Measurements from ENCODE around the gene SLC39A12. TPM values are rescaled to one million over a fixed set of nuclear protein-coding genes. Genes with fewer than 3 reads are reported as not detected.

SLC39A12 gene
- total RNA-seq: not detected

DNA sequence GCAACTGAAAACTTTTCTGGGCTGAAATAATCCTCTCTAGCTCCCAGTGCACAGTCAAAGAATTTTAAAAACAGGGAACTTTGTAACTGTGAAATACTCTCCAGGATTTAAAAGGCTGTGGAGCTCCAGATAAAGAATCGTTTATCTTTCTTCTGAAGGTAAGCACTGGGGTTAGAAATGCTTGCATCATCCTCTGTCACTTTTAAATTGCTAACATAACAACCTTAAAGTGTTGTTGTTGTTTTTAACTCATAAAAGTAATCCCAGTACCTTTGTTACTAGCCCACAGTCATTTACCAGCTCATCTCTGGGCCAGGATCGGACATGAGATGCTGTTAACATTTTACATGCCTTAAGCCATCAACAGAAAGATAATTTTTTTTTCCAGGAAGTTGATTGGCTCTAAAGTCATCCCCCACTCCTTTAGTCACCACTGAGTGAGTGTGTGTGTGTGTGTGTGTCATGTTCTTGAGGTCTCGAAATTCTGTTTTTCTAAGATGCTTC is at the start of gene SLC39A12:
SLC39A12 (plus strand) TSS at position 51 of the 504 bp plus-strand sequence. CDS start 1,359 bp downstream, outside the sequence.
- Mint-ChIP-seq H3K9me3 (no peaks in the 10 kb centered on the region), H3K4me3 (no peak within 1 kb of the TSS), H3K4me1 (ENCODE audit: low read depth in 2 of 2) (no peaks in the 10 kb centered on the region), H3K27ac (no peak within 1 kb of the TSS), H3K36me3 (no peaks in the 10 kb centered on the region), H3K27me3 (peaks cover 0 to 1% of the 10 kb centered on the region in 2 donors)
- ATAC-seq: no peak
- DNase-seq (ENCODE audit: low spot score): no peak

DNA sequence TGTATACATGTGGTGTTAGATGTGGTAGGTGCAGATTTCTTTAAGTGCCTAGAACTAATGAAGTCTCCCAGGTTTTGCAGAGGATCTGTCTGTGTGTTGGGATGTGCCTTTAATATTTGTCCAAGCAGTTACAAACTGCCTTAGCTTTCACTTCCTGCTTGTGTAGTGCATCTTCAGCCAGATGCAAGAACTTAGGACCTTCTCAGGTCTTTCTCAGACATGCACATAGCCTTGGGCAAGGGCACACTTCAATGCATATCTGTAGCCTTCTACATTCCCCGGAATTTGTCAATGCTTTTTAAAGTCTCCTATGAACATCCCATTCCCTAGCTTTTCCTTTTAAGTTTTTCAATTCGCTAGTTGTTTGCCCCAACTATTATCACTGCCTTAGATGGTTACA is 47.2 kb upstream of the SLC39A12 start:
- H3K9me3 Mint-ChIP-seq: no peaks in the 10 kb centered on the region
- no peak for ATAC-seq

DNA sequence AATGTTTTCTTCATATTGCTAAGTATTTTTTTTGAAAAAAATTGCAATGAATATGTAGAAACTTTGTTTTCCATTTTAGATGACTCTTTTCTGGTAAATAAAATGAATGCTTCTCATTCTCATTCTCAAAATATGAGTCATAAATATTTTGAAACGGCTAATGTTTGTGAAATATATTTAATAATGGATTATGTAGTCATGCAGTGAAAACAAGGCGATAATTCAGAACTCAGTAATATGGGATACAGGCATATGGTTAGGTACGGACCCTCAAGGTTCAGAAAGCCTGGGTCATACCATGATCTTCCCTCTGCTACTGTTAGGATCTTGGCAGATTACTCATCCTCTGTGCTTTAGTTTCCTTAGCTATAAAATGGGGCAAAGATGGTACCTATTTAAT is 46.2 kb upstream of the SLC39A12 start:
- H3K4me3 Mint-ChIP-seq: no peak overlapping the region
- ATAC-seq (no peak), DNase-seq (ENCODE audit: low spot score) (no peak)
- no peaks in the 10 kb centered on the region for H3K4me1 Mint-ChIP-seq (ENCODE audit: low read depth in 2 of 2)
- H3K36me3 Mint-ChIP-seq: no peaks in the 10 kb centered on the region
- H3K9me3 Mint-ChIP-seq: no peaks in the 10 kb centered on the region
- peaks cover 6 to 19% of the 10 kb centered on the region in 2 donors for H3K27me3 Mint-ChIP-seq
- H3K27ac Mint-ChIP-seq: no peak overlapping the region

More for the DNA sequence above, 47.2 kb upstream of the SLC39A12 start:
- Mint-ChIP-seq H3K4me1 (ENCODE audit: low read depth in 2 of 2) (no peaks in the 10 kb centered on the region), H3K27me3 (peaks cover 6 to 19% of the 10 kb centered on the region in 2 donors), H3K27ac (no peak overlapping the region), H3K4me3 (no peak overlapping the region), H3K36me3 (no peaks in the 10 kb centered on the region)
- DNase-seq (ENCODE audit: low spot score): no peak

DNA sequence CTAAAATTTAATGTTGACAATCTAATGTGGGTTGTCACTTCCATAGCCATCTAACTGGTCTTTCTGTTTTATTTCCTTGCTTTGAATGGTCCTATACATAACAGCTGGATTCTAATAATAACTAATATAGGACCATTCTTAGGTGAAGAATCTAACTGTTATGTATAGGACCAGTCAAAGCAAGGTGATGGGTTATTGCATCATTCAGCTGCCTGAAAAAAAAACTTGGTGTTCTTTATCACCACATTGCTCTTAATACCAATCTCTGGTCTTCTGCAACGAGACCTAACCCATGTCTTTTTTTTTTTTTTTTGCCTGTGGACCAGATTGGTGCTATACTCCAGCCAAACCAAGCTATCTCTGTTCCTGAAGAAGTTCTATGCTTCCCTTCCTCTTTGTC is 45.7 kb upstream of the SLC39A12 start:
- no peak for ATAC-seq
- H3K4me3 Mint-ChIP-seq: no peak overlapping the region
- peaks cover 6 to 20% of the 10 kb centered on the region in 2 donors for H3K27me3 Mint-ChIP-seq
- DNase-seq (ENCODE audit: low spot score): no peak
- H3K27ac Mint-ChIP-seq: no peak overlapping the region
- no peaks in the 10 kb centered on the region for H3K36me3 Mint-ChIP-seq
- H3K4me1 Mint-ChIP-seq (ENCODE audit: low read depth in 2 of 2): no peaks in the 10 kb centered on the region
- H3K9me3 Mint-ChIP-seq: no peaks in the 10 kb centered on the region

DNA sequence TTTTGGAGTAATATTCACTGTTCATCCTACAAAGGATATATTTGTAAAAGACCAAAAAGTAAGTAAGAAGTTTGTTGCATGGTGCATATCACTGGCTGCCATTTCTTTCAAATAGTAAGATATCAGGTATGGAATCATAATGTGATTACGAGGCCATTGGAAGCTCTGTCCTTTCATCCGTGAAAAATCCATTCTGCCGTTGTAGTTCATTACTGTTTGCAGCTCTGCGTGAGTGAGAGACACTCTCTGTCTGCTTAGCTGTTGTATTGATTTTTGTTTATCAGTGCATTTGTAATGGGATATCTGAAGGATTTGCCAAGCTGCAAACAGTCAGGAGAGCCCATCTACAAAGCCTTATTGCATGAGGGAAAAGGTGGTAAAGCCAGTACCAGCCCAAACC is 44.1 kb upstream of the SLC39A12 start:
- DNase-seq (ENCODE audit: low spot score) (no peak), ATAC-seq (no peak)
- Mint-ChIP-seq H3K4me3 (no peak overlapping the region), H3K27ac (no peak overlapping the region), H3K9me3 (no peaks in the 10 kb centered on the region), H3K4me1 (ENCODE audit: low read depth in 2 of 2) (no peaks in the 10 kb centered on the region), H3K27me3 (peaks cover 10 to 28% of the 10 kb centered on the region in 2 donors), H3K36me3 (no peaks in the 10 kb centered on the region)

DNA sequence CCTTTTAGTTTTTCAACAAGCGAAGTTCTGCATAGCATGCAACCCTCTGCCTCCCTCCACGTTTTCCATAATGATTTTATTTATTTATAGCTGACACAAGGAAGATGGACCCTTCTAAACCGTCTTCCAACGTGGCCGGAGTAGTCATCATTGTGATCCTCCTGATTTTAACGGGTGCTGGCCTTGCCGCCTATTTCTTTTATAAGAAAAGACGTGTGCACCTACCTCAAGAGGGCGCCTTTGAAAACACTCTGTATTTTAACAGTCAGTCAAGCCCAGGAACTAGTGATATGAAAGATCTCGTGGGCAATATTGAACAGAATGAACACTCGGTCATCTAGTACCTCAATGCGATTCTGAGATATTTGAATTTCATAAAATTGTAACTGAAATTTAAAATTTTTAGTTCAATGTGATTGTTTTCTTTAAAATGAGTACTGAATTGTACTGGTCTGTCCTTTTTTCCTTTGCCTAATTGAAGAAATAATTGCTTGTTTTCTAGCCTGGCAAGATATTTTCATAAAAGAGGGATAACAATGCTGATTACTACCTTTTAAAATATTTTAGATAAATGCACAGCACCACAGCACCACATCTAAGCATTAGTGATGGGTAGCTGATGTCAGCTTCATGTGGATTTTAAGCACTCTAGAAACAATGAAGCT is 41.5 kb upstream of the SLC39A12 start:
- Mint-ChIP-seq H3K36me3 (no peaks in the 10 kb centered on the region), H3K9me3 (no peaks in the 10 kb centered on the region), H3K4me1 (ENCODE audit: low read depth in 2 of 2) (no peaks in the 10 kb centered on the region), H3K4me3 (no peak overlapping the region), H3K27ac (no peak overlapping the region), H3K27me3 (peaks cover 4 to 16% of the 10 kb centered on the region in 2 donors)
- no peak for DNase-seq (ENCODE audit: low spot score)
- no peak for ATAC-seq

DNA sequence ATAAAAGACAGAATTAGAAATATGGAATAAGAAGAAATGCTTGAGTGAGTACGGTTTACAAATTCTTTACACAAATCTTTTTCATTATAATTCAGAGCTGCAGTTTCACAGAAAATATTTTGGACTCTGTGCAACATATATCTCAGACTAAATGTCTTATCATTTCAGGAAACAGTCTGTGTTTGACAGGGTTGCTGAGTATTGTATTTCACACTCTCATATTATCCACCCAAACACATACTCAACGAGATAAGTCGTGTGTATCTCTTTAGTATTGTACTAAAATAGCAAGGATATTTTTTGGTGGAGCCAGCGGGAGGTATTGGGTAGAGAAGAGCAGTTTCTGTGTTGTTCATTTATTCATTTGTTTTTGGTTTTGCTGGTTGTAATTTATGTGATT is 39.0 kb upstream of the SLC39A12 start:
- Mint-ChIP-seq H3K4me1 (ENCODE audit: low read depth in 2 of 2) (no peaks in the 10 kb centered on the region), H3K9me3 (no peaks in the 10 kb centered on the region), H3K27me3 (peaks cover 6 to 18% of the 10 kb centered on the region in 2 donors), H3K4me3 (no peak overlapping the region), H3K27ac (no peak overlapping the region), H3K36me3 (no peaks in the 10 kb centered on the region)
- no peak for ATAC-seq
- DNase-seq (ENCODE audit: low spot score): no peak

DNA sequence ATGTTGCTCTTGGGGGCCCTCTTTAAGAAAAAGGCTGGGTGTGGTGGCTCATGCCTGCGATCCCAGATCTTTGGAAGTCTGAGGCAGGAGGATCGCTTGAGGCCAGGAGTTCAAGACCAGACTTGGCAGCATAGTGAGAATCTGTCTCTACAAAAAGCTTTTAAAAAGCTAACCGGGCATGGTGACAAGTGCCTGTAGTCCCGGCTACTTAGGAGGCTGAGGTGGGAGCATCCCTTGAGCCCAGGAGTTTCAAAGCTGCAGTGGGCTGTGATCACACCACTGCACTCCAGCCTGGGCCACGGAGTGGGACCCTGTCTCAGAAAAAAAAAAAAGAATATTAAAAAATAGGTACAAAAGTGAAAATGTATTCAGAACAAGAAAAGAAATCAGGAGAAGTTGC is 38.1 kb upstream of the SLC39A12 start:
- H3K27ac Mint-ChIP-seq: no peak overlapping the region
- H3K4me1 Mint-ChIP-seq (ENCODE audit: low read depth in 2 of 2): no peaks in the 10 kb centered on the region
- H3K9me3 Mint-ChIP-seq: no peaks in the 10 kb centered on the region
- H3K36me3 Mint-ChIP-seq: no peaks in the 10 kb centered on the region
- no peak overlapping the region for H3K4me3 Mint-ChIP-seq
- H3K27me3 Mint-ChIP-seq: peaks cover 6 to 18% of the 10 kb centered on the region in 2 donors
- ATAC-seq (no peak), DNase-seq (ENCODE audit: low spot score) (no peak)

DNA sequence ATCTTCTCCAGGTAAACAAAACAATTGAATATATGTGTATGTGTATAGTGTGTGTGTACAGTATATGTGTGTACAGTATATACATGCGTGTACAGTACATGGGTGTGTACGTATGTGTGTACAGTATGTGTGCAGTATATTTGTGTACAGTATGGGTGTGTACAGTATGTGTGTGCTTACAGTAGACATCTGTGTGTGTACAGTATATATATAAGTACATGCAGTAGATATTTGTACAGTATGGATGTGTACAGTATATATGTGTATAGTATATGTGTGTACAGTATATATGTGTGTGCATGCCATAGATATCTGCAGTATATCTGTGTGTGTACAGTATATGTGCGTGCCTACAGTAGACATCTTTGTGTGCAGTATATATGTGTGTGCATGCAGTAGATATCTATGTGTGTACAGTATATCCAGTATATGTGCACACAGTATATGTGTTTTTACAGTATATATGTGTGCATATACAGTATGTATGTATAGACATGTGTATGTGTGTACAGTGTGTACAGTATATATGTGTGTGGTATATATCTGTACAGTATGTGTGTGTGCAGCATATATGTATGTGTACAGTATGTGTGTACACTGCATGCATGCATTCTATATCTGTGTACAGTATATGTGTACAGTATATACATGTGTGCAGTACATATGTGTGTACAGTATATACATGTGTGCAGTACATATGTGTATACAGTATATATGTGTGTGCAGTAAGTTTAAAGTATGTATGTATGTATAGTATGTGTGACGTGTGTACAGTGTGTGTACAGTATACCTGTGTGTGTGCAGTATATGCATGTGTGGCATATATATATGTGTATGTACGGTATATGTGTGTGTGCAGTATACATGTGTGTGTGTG is 37.3 kb upstream of the SLC39A12 start:
- Mint-ChIP-seq H3K9me3 (no peaks in the 10 kb centered on the region), H3K4me1 (ENCODE audit: low read depth in 2 of 2) (no peaks in the 10 kb centered on the region), H3K27ac (no peak overlapping the region), H3K27me3 (peaks cover 6 to 18% of the 10 kb centered on the region in 2 donors), H3K36me3 (no peaks in the 10 kb centered on the region), H3K4me3 (no peak overlapping the region)
- peak; percentile 36 to 60 for ATAC-seq
- no peak for DNase-seq (ENCODE audit: low spot score)

DNA sequence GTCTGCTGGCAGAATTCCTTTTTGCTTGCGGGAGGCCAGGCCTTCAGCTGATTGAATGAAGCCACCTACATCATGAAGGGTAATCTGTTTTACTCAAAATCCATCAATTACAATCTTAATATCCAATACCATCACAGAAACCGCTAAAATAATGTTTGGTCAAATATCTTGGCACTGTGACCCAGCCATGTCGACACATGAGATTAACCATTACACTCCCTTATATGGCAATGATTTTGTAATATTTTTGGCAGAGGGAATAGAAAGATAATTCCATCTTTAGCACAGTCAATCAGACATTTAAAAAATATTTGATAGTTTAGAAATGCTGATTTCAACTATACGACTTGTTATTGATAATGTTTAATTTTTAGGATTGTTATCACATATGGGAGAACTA is 36.5 kb upstream of the SLC39A12 start:
- H3K27ac Mint-ChIP-seq: no peak overlapping the region
- no peak for ATAC-seq
- no peaks in the 10 kb centered on the region for H3K9me3 Mint-ChIP-seq
- no peaks in the 10 kb centered on the region for H3K4me1 Mint-ChIP-seq (ENCODE audit: low read depth in 2 of 2)
- peaks cover 6 to 18% of the 10 kb centered on the region in 2 donors for H3K27me3 Mint-ChIP-seq
- no peak overlapping the region for H3K4me3 Mint-ChIP-seq
- H3K36me3 Mint-ChIP-seq: no peaks in the 10 kb centered on the region
- no peak for DNase-seq (ENCODE audit: low spot score)

DNA sequence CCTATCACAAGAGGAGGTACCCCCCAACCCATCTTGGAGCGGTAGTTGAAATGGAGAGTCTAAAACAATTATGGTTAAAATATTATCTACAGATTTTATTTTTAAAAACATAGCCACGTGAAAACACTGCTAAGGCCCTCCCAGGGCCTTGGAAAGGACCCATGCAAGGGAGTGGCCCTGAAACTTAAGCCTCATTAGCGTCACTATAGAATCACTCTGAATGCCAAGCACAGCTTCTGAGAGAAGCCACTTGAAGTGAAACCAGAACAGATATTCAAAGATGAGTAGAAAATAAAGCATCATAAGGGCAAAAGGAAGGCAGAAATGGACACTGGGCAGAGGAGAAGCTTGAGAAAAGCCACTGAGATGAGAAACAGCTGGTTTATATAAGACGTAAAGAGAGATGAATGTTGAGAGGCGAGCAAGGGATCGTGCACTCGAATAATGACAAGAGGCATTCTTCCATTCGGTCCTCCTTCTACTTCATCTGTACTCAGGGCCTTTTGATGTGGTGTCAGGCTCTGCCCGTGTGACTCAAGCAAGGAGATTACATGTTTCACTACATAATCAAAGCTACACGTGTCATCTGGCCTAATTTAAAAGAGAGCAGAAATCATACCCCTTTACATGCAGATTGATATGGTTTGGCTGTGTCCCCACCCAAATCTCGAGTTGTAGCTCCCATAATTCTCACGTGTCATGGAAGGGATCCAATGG is 33.4 kb upstream of the SLC39A12 start:
- ATAC-seq (no peak), DNase-seq (ENCODE audit: low spot score) (no peak)
- Mint-ChIP-seq H3K27ac (no peak overlapping the region), H3K4me1 (ENCODE audit: low read depth in 2 of 2) (no peaks in the 10 kb centered on the region), H3K4me3 (no peak overlapping the region), H3K9me3 (no peaks in the 10 kb centered on the region), H3K36me3 (no peaks in the 10 kb centered on the region), H3K27me3 (peaks cover 2 to 10% of the 10 kb centered on the region in 2 donors)

DNA sequence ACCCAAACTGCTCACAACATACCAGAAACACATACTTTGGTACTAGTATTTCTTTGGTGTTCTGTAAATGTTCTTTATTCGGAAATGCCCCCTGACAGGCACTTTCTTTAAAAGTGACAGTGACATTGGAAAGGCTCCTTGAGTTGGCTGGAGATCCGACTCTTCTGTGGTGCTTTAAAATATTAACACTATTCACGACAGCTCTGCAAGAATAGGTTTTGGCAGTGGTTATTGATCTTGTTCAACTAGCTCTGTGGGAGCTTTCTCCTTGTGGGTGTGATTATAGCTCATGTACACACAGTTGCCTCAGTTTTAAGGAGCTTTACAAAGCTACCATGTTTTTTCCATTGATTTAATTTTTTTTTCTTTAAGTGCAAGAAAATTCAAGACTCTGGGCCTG is 30.3 kb upstream of the SLC39A12 start:
- Mint-ChIP-seq H3K27ac (no peak overlapping the region), H3K9me3 (no peaks in the 10 kb centered on the region), H3K4me3 (no peak overlapping the region), H3K4me1 (ENCODE audit: low read depth in 2 of 2) (no peaks in the 10 kb centered on the region), H3K27me3 (peaks cover 2 to 15% of the 10 kb centered on the region in 2 donors), H3K36me3 (no peaks in the 10 kb centered on the region)
- ATAC-seq (no peak), DNase-seq (ENCODE audit: low spot score) (no peak)

DNA sequence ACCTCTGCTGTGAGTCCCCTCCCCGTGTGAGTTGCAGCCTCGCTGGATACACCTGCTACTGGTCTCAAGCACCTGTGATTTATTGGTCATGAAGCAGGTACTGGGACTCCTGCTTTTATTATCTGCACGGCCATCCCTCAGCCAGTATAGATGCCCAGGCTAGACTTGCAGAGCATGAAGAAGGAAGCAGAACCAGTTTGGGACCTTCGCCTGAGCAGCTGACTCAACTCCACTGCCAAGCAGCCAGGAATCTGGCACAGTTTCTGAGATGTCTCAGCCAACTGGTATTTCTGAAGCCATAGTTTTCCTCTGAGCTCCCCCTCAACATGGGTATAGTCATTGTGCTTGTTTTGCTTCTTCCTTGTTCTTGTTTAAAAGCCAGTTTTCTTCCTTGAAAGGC is 28.0 kb upstream of the SLC39A12 start:
- ATAC-seq (no peak), DNase-seq (ENCODE audit: low spot score) (no peak)
- no peaks in the 10 kb centered on the region for H3K4me1 Mint-ChIP-seq (ENCODE audit: low read depth in 2 of 2)

More for the DNA sequence above, 28.0 kb upstream of the SLC39A12 start:
- no peaks in the 10 kb centered on the region for H3K36me3 Mint-ChIP-seq
- no peaks in the 10 kb centered on the region for H3K9me3 Mint-ChIP-seq
- peaks cover 2 to 9% of the 10 kb centered on the region in 2 donors for H3K27me3 Mint-ChIP-seq
- H3K4me3 Mint-ChIP-seq: no peak overlapping the region
- no peak overlapping the region for H3K27ac Mint-ChIP-seq
